BJ (cell line): ENCODE data around the gene KCNQ5. TPM values are rescaled to one million over a fixed set of nuclear protein-coding genes. Genes with fewer than 3 reads are reported as not detected.

Experiments
- CTCF ChIA-PET: fragments of 350-600 bp; formaldehyde crosslinking; extraction: SDS; loops from one replicate; lab custom pipeline; 2021; ENCODE audit warnings: antibody characterized with exemption, inconsistent platforms; lab: Yijun Ruan, JAX
- POLR2A ChIA-PET: fragments of 300-600 bp; sonication (Branson Sonifier 250); formaldehyde crosslinking; extraction: SDS; loops from one replicate; lab custom pipeline; 2021; ENCODE audit warnings: antibody characterized with exemption; lab: Charles Lee
- DNase-seq: peaks from one replicate; pipeline ENCODE4 v3.0.0-alpha.2; 2011; ENCODE audit warnings: low read depth
- H3K27me3 ChIP-seq: 2 replicates; pipeline ENCODE4 v1.6.0; 2011; ENCODE audit warnings: low read length; ENCODE audit not compliant: control insufficient read depth, insufficient read depth
- H3K36me3 ChIP-seq: 2 replicates; pipeline ENCODE4 v1.5.1; 2011; ENCODE audit warnings: low read length; ENCODE audit not compliant: control insufficient read depth, insufficient read depth
- H3K4me3 ChIP-seq: 2 replicates; pipeline ENCODE4 v1.5.1; 2011; ENCODE audit warnings: low read depth, mild to moderate bottlenecking, control low read depth, low read length
- polyA plus RNA-seq: library from polyadenylated mRNA; depleted of rRNA; stranded (reverse); fragments of >200 nt; gene quantifications from 2 replicates; pipeline ENCODE4 v1.2.3, GENCODE V29; 2011
- TF ChIP-seq, protein P1 (sequence below): IDR thresholded peaks from 2 replicates; pipeline ENCODE4 v1.5.1; 2011; ENCODE audit warnings: low read depth, mild to moderate bottlenecking, control low read depth, inconsistent platforms, low read length, moderate library complexity; ENCODE audit not compliant: insufficient read depth

Gene KCNQ5
- polyA plus RNA-seq, 1 experiment = 1.4 TPM

DNA sequence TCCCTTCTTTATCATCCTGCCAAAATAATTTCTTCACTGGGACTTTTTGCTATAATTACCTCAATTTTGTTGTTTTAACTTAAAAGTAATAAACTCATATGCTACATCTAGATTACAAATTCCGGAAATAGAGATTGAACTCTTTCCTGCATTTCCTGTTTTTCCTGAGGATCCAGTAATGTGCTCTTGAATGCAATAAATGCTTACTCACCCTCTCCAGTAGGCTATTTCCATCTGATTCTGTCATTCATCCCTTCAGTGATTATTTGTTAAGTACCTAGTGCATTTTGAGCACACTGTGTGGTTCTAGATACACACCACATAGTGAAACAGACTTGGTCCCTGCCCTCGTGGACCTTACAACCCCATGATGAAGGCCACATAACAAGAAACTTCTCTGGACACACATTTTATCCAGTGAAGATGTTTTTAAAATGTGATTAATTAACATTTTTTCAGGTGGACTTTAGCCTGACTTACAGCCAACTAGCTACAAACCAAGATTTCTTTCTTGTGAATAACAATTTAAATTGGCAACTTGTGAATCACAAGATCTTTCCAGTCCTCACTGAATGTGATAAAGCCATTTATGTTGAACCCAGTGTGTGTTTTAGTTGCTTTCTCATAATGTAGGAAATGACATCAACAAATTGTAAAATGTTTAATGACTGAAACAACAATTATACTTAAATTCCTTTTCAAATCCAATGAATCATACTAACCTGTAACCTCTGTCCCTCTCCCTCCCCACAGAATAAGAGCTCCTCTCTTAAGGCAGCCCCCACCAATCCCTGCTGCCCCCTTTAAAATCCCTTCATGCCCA lies 331.2 kb downstream of the KCNQ5 start:
- TF ChIP-seq, protein P1, sequence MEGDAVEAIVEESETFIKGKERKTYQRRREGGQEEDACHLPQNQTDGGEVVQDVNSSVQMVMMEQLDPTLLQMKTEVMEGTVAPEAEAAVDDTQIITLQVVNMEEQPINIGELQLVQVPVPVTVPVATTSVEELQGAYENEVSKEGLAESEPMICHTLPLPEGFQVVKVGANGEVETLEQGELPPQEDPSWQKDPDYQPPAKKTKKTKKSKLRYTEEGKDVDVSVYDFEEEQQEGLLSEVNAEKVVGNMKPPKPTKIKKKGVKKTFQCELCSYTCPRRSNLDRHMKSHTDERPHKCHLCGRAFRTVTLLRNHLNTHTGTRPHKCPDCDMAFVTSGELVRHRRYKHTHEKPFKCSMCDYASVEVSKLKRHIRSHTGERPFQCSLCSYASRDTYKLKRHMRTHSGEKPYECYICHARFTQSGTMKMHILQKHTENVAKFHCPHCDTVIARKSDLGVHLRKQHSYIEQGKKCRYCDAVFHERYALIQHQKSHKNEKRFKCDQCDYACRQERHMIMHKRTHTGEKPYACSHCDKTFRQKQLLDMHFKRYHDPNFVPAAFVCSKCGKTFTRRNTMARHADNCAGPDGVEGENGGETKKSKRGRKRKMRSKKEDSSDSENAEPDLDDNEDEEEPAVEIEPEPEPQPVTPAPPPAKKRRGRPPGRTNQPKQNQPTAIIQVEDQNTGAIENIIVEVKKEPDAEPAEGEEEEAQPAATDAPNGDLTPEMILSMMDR = no peak
- Histone ChIP-seq H3K36me3 (no peaks in the 10 kb centered on the region), H3K27me3 (no peaks in the 10 kb centered on the region), H3K4me3 (no peak overlapping the region)
- CTCF ChIA-PET = interaction anchor here (1.0 kb wide), 1 partner anchor 13 kb away, joined by 3 read pairs; no protein-coding TSS in a partner anchor
- DNase-seq = no peak
- POLR2A ChIA-PET = interaction anchor here (0.7 kb wide), 1 partner anchor 190 kb away, joined by 3 read pairs; no protein-coding TSS in a partner anchor

DNA sequence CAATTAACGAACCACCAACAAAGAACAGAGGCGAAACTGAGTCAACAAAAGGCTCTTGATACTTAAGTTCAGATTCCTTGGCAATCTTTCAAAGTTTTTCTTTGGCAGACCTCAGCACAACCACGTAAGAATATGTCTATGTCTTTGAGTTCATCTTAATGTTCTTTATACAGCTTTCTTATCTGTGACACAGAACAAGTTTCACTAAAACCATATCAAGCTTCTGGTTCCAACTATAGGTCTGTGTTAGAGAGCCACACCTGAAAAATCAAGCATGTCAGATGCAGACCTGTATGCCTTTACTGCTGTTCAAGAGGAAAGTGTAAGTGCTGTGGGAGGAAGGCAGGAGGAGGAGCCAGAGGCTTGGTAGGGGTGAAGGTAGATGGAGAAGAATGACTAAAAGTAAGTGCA lies 332.1 kb downstream of the KCNQ5 start:
- no peak for DNase-seq
- H3K36me3 ChIP-seq = no peaks in the 10 kb centered on the region

DNA sequence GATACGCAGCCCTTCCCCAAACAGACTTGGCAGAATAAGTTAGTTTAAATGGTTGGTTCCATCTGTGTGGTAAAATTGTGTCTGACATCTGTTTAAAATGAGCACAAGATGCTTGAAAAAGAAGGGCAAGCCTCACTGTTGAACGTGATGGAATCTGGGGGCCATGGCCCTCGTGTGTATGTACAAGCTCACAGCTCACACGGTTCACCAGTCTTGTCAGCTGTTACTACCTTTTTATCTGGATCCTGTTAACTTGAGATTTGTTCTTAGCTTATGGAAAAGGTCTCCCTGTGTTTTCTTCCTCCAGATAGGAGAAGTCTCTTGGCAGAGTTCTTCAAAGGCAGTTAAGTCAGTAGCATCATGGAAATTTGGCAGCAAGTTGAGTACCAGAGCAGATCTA lies 332.9 kb downstream of the KCNQ5 start:
- Histone ChIP-seq H3K4me3 (no peak overlapping the region), H3K36me3 (no peaks in the 10 kb centered on the region), H3K27me3 (no peaks in the 10 kb centered on the region)
- DNase-seq = no peak
- CTCF ChIA-PET = no interaction called here
- TF ChIP-seq, protein P1 = no peak
- POLR2A ChIA-PET = no interaction called here

More for the DNA sequence above, 332.1 kb downstream of the KCNQ5 start:
- POLR2A ChIA-PET = no interaction called here
- CTCF ChIA-PET = no interaction called here
- no peaks in the 10 kb centered on the region for H3K27me3 ChIP-seq
- no peak overlapping the region for H3K4me3 ChIP-seq
- TF ChIP-seq, protein P1 = no peak

DNA sequence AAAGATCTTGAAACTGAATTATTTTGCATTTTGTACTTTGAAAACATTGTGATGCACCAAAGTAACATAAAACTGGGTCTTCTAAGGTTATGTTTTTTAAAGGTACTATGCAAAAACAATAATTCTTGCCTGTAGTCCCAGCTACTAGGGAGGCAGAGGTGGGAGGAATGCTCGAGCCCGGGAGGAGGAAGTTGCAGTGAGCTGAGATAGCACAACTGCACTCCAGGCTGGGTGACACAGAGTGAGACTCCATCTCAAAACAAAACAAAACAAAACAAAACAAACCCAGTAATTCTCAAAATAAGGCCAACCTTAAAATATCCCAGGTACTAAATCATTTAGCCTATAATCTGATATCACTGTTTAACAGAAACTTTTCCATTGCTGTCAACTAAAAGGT lies 333.8 kb downstream of the KCNQ5 start:
- Histone ChIP-seq H3K36me3 (no peaks in the 10 kb centered on the region), H3K4me3 (no peak overlapping the region), H3K27me3 (no peaks in the 10 kb centered on the region)
- DNase-seq = no peak
- ChIA-PET POLR2A (no interaction called here), CTCF (no interaction called here)
- TF ChIP-seq, protein P1 = no peak

DNA sequence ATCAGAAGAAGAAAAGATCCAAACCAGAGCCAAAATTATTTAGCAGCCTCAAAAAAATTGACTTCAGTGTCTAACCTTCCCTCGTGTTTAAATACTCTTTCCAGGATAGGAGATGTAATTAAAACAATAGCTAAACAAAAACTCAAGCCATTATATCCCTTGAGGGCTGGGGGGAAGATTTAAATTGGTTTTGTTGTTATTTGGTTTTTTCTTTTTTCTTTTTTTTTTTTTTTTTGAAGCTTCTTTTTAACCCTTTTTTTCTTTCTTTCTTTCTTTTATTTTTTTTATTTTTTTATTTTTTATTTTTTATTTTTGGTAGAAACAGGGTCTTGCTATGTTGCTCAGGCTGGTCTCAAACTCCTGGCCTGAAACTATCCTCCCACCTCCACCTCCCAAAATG lies 334.4 kb downstream of the KCNQ5 start:
- CTCF ChIA-PET = interaction anchor here (1.0 kb wide), 1 partner anchor 350 kb away, joined by 4 read pairs; no protein-coding TSS in a partner anchor
- no peaks in the 10 kb centered on the region for H3K36me3 ChIP-seq
- no peak for DNase-seq
- no peaks in the 10 kb centered on the region for H3K27me3 ChIP-seq
- no peak overlapping the region for H3K4me3 ChIP-seq
- TF ChIP-seq, protein P1 = no peak
- POLR2A ChIA-PET = no interaction called here
